ENCODE data around the gene RNF112.
A peak's percentile ranks its signal among the peaks of the same experiment; 100 is the strongest.

Gene RNF112

DNA sequence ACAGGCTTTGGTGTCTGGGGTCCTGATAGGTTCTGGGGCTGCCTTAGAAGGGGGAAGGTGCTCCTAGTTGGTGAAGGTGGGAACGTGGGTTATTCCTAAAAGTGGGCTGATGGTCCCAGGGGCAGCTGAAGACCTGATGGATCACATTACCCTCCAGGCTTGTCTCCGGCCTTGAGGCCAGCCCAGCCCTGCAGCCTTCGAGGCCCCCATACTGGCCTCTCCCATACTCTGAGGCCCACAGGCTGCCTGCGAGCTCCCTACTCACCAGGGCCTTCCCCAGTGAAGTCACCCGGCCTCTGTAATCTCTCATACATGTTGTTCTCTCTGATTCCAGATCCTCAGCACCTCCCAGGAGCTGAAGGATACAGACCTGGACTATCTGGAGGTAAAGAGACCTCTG lies 2.7 kb downstream of the RNF112 start:
- H3K36me3 ChIP-seq (ENCODE audit: control insufficient read depth, insufficient read depth, low read length) = peaks cover 2% of the 10 kb centered on the region
- no peaks in the 10 kb centered on the region for H3K4me1 ChIP-seq (ENCODE audit: control insufficient read depth, insufficient read depth, low read length)
- H3K27me3 ChIP-seq (ENCODE audit: control insufficient read depth, insufficient read depth, low read length) = no peaks in the 10 kb centered on the region
- H3K4me3 ChIP-seq (ENCODE audit: low read length) = no peak overlapping the region
- H3K9ac ChIP-seq (ENCODE audit: low read length) = no peak overlapping the region
- H3K27ac ChIP-seq (ENCODE audit: low read depth, low read length) = no peak overlapping the region

DNA sequence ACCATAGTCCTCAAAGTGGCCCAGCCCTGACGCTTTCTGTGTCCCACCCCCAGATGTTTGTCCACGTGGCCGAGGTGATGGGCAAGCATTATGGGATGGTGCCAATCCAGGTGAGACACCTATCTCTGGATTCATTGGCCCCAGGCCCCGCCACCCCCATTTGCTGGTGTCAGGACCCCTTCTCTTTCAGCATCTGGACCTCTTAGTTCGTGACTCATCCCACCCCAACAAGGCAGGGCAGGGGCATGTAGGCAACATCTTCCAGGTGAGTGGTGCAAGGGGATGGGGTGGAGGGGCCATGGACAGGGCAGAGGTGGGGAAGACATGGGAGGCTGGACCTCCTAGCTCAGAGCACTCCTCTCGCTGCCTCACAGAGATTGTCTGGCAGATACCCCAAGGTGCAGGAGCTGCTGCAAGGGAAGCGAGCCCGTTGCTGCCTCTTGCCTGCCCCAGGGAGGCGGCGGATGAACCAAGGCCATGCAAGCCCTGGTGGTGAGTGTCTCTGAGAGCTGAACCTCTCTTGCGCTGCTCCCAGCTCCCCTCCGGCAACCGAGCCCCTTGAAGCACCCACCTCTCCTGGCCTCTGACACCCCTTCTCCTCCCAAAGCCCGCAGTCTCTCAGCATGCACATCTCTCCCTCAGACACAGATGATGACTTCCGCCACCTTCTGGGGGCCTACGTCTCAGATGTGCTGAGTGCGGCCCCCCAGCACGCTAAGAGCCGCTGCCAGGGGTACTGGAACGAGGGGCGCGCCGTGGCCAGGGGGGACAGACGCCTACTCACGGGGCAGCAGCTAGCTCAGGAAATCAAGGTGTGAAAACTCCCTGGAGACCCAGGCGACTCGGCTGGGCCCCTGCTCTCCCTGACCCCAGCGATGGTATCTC lies 3.6 kb downstream of the RNF112 start:
- no peak overlapping the region for H3K9ac ChIP-seq (ENCODE audit: low read length)
- no peaks in the 10 kb centered on the region for H3K27me3 ChIP-seq (ENCODE audit: control insufficient read depth, insufficient read depth, low read length)
- H3K4me3 ChIP-seq (ENCODE audit: low read length) = no peak overlapping the region
- no peaks in the 10 kb centered on the region for H3K4me1 ChIP-seq (ENCODE audit: control insufficient read depth, insufficient read depth, low read length)
- peaks cover 2% of the 10 kb centered on the region for H3K36me3 ChIP-seq (ENCODE audit: control insufficient read depth, insufficient read depth, low read length)
- no peak overlapping the region for H3K27ac ChIP-seq (ENCODE audit: low read depth, low read length)

DNA sequence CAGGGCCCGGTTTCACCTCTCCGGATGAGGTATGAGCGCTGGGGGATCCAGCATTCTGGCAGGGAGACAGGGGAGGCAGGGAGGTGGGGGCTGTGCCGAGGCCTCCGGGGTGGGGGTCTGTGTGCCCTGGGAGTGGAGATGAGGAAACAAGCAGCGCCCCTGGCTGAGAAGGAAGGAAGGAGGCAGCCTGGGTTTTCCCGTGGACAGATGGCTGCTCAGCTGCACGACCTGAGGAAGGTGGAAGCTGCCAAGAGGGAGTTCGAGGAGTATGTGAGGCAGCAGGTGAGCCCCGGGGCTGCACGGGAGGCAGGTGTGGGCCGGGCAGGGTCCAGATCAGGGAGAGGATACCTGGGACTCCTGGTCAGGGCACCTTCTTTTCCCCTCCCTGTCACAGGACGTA lies 4.3 kb downstream of the RNF112 start:
- no peak overlapping the region for H3K4me3 ChIP-seq (ENCODE audit: low read length)
- peaks cover 2% of the 10 kb centered on the region for H3K36me3 ChIP-seq (ENCODE audit: control insufficient read depth, insufficient read depth, low read length)
- no peak overlapping the region for H3K27ac ChIP-seq (ENCODE audit: low read depth, low read length)
- no peaks in the 10 kb centered on the region for H3K4me1 ChIP-seq (ENCODE audit: control insufficient read depth, insufficient read depth, low read length)
- H3K9ac ChIP-seq (ENCODE audit: low read length) = no peak overlapping the region
- H3K27me3 ChIP-seq (ENCODE audit: control insufficient read depth, insufficient read depth, low read length) = no peaks in the 10 kb centered on the region

DNA sequence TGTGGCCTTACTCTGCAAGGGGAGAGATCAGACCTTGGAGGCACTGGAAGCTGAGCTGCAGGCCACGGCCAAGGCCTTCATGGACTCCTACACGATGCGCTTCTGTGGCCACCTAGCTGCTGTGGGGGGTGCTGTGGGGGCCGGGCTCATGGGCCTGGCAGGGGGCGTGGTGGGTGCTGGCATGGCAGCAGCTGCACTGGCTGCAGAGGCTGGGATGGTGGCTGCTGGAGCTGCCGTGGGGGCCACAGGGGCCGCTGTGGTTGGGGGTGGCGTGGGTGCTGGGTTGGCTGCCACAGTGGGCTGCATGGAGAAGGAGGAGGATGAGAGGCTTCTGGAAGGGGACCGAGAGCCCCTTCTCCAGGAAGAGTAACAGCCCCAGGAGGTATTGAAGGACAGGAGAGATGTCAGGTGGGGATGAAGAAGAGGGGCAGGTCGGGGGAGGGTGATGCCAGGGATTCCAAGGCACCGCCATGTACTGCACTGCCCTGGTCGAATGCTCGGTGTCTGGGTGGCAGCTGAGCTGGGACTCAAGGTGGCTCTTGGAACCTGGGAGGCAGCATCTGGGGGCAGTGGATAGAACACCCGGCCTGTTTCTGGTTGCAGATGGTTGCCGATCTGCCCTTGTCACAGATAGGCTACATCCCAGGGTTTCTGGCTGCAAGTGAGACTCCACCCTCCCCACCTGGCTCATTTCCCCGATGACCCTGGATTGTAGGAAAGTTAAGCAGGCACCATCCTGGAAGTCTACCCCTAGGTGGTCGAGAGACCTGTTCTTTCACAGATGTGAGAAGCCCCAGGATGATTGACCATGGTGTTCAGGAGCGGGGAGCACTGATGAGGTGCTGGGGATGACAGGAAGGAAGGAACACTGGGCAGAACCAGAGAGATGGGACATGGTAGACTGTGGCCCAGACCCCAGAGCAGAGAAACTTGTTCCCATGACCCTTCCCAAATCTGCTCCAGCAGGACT lies 5.1 kb downstream of the RNF112 start:
- no peak overlapping the region for H3K9ac ChIP-seq (ENCODE audit: low read length)
- H3K4me3 ChIP-seq (ENCODE audit: low read length) = no peak overlapping the region
- H3K27ac ChIP-seq (ENCODE audit: low read depth, low read length) = no peak overlapping the region
- peaks cover 2% of the 10 kb centered on the region for H3K36me3 ChIP-seq (ENCODE audit: control insufficient read depth, insufficient read depth, low read length)
- no peaks in the 10 kb centered on the region for H3K27me3 ChIP-seq (ENCODE audit: control insufficient read depth, insufficient read depth, low read length)
- H3K4me1 ChIP-seq (ENCODE audit: control insufficient read depth, insufficient read depth, low read length) = no peaks in the 10 kb centered on the region

DNA sequence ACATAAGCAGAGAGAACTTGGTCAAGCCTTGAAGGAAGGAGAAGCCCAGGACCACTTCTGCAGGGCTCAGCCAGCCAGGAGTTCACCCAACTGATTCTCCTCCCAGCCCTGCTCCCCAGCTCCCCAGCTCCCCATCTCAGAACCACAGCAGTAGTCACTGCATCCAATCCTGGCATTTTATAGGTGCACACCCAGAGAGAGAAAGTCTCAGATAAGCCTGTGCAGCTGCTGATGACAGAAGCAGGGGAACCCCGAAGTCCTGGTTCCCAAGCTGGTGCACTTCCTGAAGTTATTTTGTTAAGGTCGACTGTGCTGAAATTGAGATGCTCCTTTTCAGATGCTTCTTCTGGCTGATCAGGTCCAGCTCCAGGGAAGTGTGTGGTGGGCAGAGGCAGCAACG lies 6.6 kb downstream of the RNF112 start:
- no peaks in the 10 kb centered on the region for H3K27me3 ChIP-seq (ENCODE audit: control insufficient read depth, insufficient read depth, low read length)
- peaks cover 2% of the 10 kb centered on the region for H3K36me3 ChIP-seq (ENCODE audit: control insufficient read depth, insufficient read depth, low read length)
- H3K27ac ChIP-seq (ENCODE audit: low read depth, low read length) = no peak overlapping the region
- H3K4me3 ChIP-seq (ENCODE audit: low read length) = no peak overlapping the region
- H3K4me1 ChIP-seq (ENCODE audit: control insufficient read depth, insufficient read depth, low read length) = no peaks in the 10 kb centered on the region
- H3K9ac ChIP-seq (ENCODE audit: low read length) = no peak overlapping the region

DNA sequence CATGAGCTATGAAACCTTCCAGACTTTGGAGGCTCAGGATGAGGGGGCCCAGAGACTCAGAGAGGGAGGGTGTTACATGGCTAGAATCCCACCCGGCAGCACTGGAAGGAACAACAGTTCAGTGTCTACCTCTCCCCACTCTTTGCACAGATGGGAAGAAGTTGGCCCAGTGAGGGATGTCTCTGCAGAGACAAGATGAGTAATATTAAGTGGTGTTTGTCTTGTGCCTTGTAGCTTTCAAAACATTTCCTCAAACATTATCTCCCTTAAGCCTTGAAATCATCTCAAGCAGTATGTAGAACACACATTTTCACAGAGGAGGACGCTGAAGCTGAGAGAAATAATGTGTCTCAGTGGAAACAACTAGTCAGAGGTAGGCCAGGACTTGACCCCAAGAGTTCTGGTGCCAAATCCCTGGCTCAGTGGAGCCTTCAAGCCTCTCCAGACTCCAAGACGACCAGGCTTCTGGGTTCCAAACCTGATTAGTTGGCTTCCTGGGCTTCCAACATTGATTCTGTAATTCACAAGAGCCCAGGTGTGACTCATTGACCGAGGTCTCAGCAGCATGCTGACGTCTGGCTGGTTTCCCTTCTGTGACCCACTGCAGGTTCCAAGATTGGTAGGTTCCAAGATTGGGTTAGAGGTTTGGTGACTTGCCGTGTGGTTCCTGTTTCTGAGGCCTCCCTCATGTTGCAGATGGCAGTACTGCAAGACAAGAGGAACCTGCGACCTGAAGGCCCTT lies 7.4 kb downstream of the RNF112 start:
- H3K27ac ChIP-seq (ENCODE audit: low read depth, low read length) = no peak overlapping the region
- H3K27me3 ChIP-seq (ENCODE audit: control insufficient read depth, insufficient read depth, low read length) = no peaks in the 10 kb centered on the region

DNA sequence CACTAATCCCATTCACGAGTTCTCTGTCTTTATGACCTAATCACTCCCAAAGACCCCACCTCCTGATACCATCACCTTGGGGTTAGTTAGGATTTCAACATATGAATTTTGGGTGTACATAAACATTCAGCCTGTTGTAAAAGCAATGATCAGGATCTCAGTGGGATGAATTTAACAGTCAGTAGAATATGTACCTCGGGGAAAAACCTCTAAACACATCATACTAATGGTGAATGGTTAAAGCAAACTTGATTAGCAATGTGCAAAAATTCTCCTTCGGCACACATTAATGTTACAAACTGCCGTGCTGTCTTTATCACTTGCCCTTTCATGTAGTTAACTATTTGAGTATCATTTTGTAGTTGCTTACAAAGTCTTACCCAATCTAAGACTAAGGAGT lies 10.2 kb downstream of the RNF112 start:
- Histone ChIP-seq H3K27me3 (ENCODE audit: control insufficient read depth, insufficient read depth, low read length) (no peaks in the 10 kb centered on the region), H3K4me1 (ENCODE audit: control insufficient read depth, insufficient read depth, low read length) (peaks cover 5% of the 10 kb centered on the region)

More for the DNA sequence above, 7.4 kb downstream of the RNF112 start:
- no peaks in the 10 kb centered on the region for H3K4me1 ChIP-seq (ENCODE audit: control insufficient read depth, insufficient read depth, low read length)
- peaks cover 2% of the 10 kb centered on the region for H3K36me3 ChIP-seq (ENCODE audit: control insufficient read depth, insufficient read depth, low read length)
- H3K9ac ChIP-seq (ENCODE audit: low read length) = no peak overlapping the region
- H3K4me3 ChIP-seq (ENCODE audit: low read length) = no peak overlapping the region

DNA sequence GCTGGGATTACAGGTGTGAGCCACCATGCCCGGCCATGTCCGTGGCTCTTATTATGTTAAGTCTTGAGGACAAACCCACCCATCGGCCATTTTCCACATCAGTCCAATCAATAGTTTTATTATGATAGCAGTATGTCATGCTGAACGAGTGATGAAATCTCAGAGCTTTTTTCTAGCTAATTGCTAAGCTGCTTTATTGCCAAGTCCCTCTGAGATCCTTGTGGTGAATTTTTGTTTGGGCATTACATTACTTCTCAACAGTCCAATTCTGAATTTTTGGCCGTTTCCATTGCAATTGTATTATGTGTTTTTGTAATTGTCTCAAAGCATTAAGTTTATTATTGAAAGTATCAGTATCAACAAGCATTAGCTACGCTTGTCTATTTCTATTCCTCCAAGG lies 10.9 kb downstream of the RNF112 start:
- H3K4me3 ChIP-seq (ENCODE audit: low read length) = no peak overlapping the region
- H3K4me1 ChIP-seq (ENCODE audit: control insufficient read depth, insufficient read depth, low read length) = peaks cover 5% of the 10 kb centered on the region
- H3K27ac ChIP-seq (ENCODE audit: low read depth, low read length) = no peak overlapping the region
- H3K36me3 ChIP-seq (ENCODE audit: control insufficient read depth, insufficient read depth, low read length) = peaks cover 2% of the 10 kb centered on the region
- no peaks in the 10 kb centered on the region for H3K27me3 ChIP-seq (ENCODE audit: control insufficient read depth, insufficient read depth, low read length)
- H3K9ac ChIP-seq (ENCODE audit: low read length) = no peak overlapping the region

More for the DNA sequence above, 10.2 kb downstream of the RNF112 start:
- H3K4me3 ChIP-seq (ENCODE audit: low read length) = no peak overlapping the region
- H3K36me3 ChIP-seq (ENCODE audit: control insufficient read depth, insufficient read depth, low read length) = peaks cover 2% of the 10 kb centered on the region
- H3K27ac ChIP-seq (ENCODE audit: low read depth, low read length) = no peak overlapping the region
- no peak overlapping the region for H3K9ac ChIP-seq (ENCODE audit: low read length)

DNA sequence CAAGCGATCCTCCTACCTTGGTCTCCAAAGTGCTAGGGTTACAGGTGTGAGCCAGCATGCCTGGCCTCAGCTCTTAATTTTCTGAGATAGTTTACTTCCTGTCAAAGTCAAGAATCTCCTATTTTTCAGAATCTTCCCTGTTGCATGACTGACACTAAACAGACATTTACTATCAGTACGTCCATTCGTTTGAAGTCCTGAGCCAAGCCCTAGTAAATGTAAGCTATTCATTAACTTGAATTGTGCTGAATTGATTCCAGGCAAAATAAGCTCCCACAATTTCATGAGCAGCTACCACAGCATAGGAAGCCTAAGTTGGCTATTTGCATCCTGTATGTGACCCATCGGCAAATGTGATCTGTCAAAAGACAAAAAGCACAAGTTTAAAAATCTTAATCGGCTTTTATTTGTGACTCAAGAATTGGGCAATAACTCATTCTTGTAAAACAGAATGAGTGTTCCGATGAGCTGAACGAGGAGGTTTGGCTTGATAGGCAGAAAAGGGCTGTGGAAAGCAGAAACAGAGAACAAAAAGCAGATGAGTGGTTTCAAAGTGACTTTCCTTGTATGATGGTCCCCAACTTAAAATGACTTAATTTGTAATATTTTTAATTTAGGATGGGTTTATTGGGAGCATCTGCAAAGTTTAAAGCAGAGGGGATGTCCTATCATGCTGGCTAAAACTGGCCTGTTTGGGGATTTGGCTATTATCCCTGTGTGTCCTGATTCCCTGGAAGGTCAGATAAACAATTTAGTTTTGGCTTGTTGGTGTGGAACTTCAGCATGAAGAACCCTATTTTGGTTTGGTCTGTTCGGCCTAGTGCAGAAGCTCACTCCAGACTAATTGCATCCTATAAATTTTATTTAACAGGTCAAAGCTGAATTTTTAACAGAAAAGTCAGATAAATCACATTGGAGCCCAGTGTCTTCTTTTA lies 14.2 kb downstream of the RNF112 start:
- Histone ChIP-seq H3K27me3 (ENCODE audit: control insufficient read depth, insufficient read depth, low read length) (no peaks in the 10 kb centered on the region), H3K4me1 (ENCODE audit: control insufficient read depth, insufficient read depth, low read length) (peaks cover 5% of the 10 kb centered on the region), H3K4me3 (ENCODE audit: low read length) (no peak overlapping the region), H3K36me3 (ENCODE audit: control insufficient read depth, insufficient read depth, low read length) (no peaks in the 10 kb centered on the region), H3K9ac (ENCODE audit: low read length) (no peak overlapping the region), H3K27ac (ENCODE audit: low read depth, low read length) (peak overlapping the region; percentile 50)

DNA sequence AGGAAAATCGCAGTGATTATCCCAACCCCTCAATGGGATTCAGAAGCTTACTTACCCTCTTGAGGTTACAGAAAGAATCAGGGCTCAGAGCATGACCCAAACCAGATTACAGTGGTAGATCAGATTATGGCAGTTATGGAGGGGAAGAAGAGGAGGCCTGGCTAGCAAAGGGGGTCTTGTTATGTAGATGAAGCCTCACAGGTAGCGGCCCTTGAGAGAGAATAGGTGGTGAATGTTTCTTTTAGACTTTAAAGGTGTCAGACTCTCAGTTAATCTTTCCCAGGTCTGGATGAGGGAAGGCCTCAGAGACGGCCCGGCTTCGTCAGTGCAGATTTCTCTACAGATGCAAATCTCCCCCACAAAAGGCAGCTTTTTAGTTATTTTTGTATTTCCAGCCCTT lies 15.6 kb downstream of the RNF112 start:
- no peak overlapping the region for H3K4me3 ChIP-seq (ENCODE audit: low read length)
- H3K27ac ChIP-seq (ENCODE audit: low read depth, low read length) = no peak overlapping the region
- H3K27me3 ChIP-seq (ENCODE audit: control insufficient read depth, insufficient read depth, low read length) = no peaks in the 10 kb centered on the region
- H3K9ac ChIP-seq (ENCODE audit: low read length) = no peak overlapping the region
- H3K36me3 ChIP-seq (ENCODE audit: control insufficient read depth, insufficient read depth, low read length) = no peaks in the 10 kb centered on the region
- peaks cover 5% of the 10 kb centered on the region for H3K4me1 ChIP-seq (ENCODE audit: control insufficient read depth, insufficient read depth, low read length)

DNA sequence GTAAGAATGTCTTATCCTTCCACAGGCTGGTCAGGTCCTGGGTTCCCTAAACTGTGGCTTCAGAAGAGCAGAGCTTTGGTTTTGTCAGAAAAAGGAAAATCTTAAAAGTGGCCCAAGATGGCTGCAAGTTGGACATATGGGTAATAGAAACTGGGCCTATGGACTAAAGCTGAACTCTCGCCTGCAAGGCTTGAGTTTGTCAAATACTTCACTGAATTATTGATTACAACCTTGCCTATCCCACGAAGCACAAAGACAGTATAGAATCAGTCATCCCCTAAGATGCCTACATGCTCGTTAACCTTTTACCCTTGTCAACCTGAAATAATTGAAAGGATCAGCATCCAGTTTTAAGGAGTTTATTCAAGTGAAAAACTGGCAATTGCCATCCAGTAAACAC lies 20.7 kb downstream of the RNF112 start:
- Histone ChIP-seq H3K27me3 (ENCODE audit: control insufficient read depth, insufficient read depth, low read length) (no peaks in the 10 kb centered on the region), H3K4me1 (ENCODE audit: control insufficient read depth, insufficient read depth, low read length) (no peaks in the 10 kb centered on the region), H3K9ac (ENCODE audit: low read length) (no peak overlapping the region), H3K4me3 (ENCODE audit: low read length) (no peak overlapping the region), H3K27ac (ENCODE audit: low read depth, low read length) (no peak overlapping the region), H3K36me3 (ENCODE audit: control insufficient read depth, insufficient read depth, low read length) (no peaks in the 10 kb centered on the region)
